ENCODE results near the gene KIFAP3.

- TF ChIP-seq CTCF (IDR thresholded peaks at IDR 0.05; ENCODE audit: low read depth, low read length, poor library complexity, severe bottlenecking) (no peak), EZH2phosphoT487 (IDR thresholded peaks at IDR 0.05; ENCODE audit: borderline replicate concordance, low read length) (no peak)
Observed at GRCh38 chr1:169944621-169945020, 129.9 kb downstream of the KIFAP3 start.
